ENCODE results near the gene DENND1A. TPM values are rescaled to one million over a fixed set of nuclear protein-coding genes. Genes with fewer than 3 reads are reported as not detected.
"Not testable (repeated sequence)": the region's sequence is repeated elsewhere in the genome, so short reads cannot be mapped to it uniquely, and the experiment has no call there.

Gene DENND1A
- total RNA-seq, 4 donors from 2014 or later, result 37.1 to 55.3 (median 50.0) TPM

- peaks cover 0 to 5% (median 0%) of the 10 kb centered on the region in 3 donors for H3K36me3 ChIP-seq
- DNase-seq, result no peak
- no peaks in the 10 kb centered on the region for H3K9me3 ChIP-seq
- H3K27ac ChIP-seq, result no peak overlapping the region
- H3K4me3 ChIP-seq, result no peak overlapping the region
- peaks cover 0 to 17% (median 0%) of the 10 kb centered on the region in 4 donors for H3K4me1 ChIP-seq
- TF ChIP-seq CTCF (IDR thresholded peaks at IDR 0.05), result no peak
- TF ChIP-seq POLR2A (IDR thresholded peaks at IDR 0.05), result no peak
- no peaks in the 10 kb centered on the region for H3K27me3 ChIP-seq
These were observed 287.3 kb downstream of the DENND1A start for GRCh38 chr9:123642291-123643278.

GRCh38 chr9:123640792-123641222 lies 289.1 kb downstream of the DENND1A start:
- H3K27ac ChIP-seq, result no peak overlapping the region
- peaks cover 0 to 17% (median 0%) of the 10 kb centered on the region in 4 donors for H3K4me1 ChIP-seq
- no peaks in the 10 kb centered on the region for H3K36me3 ChIP-seq
- no peak for DNase-seq
- H3K4me3 ChIP-seq, result no peak overlapping the region
- TF ChIP-seq CTCF (IDR thresholded peaks at IDR 0.05) (no peak), POLR2A (IDR thresholded peaks at IDR 0.05) (no peak)
- H3K9me3 ChIP-seq, result no peaks in the 10 kb centered on the region
- H3K27me3 ChIP-seq, result no peaks in the 10 kb centered on the region

- Histone ChIP-seq H3K36me3 (no peaks in the 10 kb centered on the region), H3K27me3 (no peaks in the 10 kb centered on the region), H3K27ac (no peak overlapping the region), H3K4me3 (no peak overlapping the region), H3K4me1 (peaks cover 0 to 17% (median 0%) of the 10 kb centered on the region in 4 donors), H3K9me3 (no peaks in the 10 kb centered on the region)
- TF ChIP-seq POLR2A (IDR thresholded peaks at IDR 0.05) (no peak), CTCF (IDR thresholded peaks at IDR 0.05) (no peak)
- DNase-seq, result no peak
These were observed 290.2 kb downstream of the DENND1A start for GRCh38 chr9:123639743-123640142.

GRCh38 chr9:123637945-123638634 lies 291.8 kb downstream of the DENND1A start:
- Histone ChIP-seq H3K27me3 (no peaks in the 10 kb centered on the region), H3K9me3 (no peaks in the 10 kb centered on the region), H3K4me1 (peaks cover 0 to 8% (median 0%) of the 10 kb centered on the region in 4 donors), H3K27ac (peak overlapping the region in 1 of 4 donors; percentile 19), H3K36me3 (no peaks in the 10 kb centered on the region), H3K4me3 (peak overlapping the region; percentile 18 to 38 (median 21))
- DNase-seq, result no peak
- no peak for TF ChIP-seq POLR2A (IDR thresholded peaks at IDR 0.05)
- no peak for TF ChIP-seq CTCF (IDR thresholded peaks at IDR 0.05)

GRCh38 chr9:123637606-123637944 lies 292.4 kb downstream of the DENND1A start:
- H3K4me1 ChIP-seq, result peaks cover 0 to 3% (median 0%) of the 10 kb centered on the region in 4 donors
- DNase-seq, result no peak
- TF ChIP-seq CTCF (IDR thresholded peaks at IDR 0.05), result no peak
- no peak for TF ChIP-seq POLR2A (IDR thresholded peaks at IDR 0.05)
- H3K9me3 ChIP-seq, result no peaks in the 10 kb centered on the region
- no peaks in the 10 kb centered on the region for H3K36me3 ChIP-seq
- no peak overlapping the region for H3K27ac ChIP-seq
- H3K4me3 ChIP-seq, result peak overlapping the region; percentile 18 to 38 (median 21)
- no peaks in the 10 kb centered on the region for H3K27me3 ChIP-seq

GRCh38 chr9:123636805-123637204 lies 293.1 kb downstream of the DENND1A start:
- not testable (repeated sequence) for DNase-seq, H3K36me3 ChIP-seq, H3K27me3 ChIP-seq, H3K27ac ChIP-seq, H3K4me1 ChIP-seq, H3K9me3 ChIP-seq, H3K4me3 ChIP-seq
